Dermis microvascular lymphatic vessel endothelial cell (primary cell): ENCODE measurements around the gene APBA2. TPM values are rescaled to one million over a fixed set of nuclear protein-coding genes. Genes with fewer than 3 reads are reported as not detected.
A peak's percentile ranks its signal among the peaks of the same experiment; 100 is the strongest.

ENCODE experiments used
- DNase-seq, 2 donors: peaks; one replicate each; pipeline versions ENCODE4 v3.0.0 to v3.0.0-alpha.2; 2010; ENCODE audit warnings: low read depth in 2 of 2
- total RNA-seq: library from RNA; depleted of rRNA; stranded (reverse); fragments of >200 nt; gene quantifications from 2 replicates; pipeline ENCODE4 v1.2.1, GENCODE V29; 2014

Gene APBA2
- total RNA-seq, 1 donor from 2014 or later = 22.7 TPM

- DNase-seq = peak in 1 of 2 donors; percentile 23
Observed at GRCh38 chr15:29115093-29115991, 229.6 kb downstream of the APBA2 start.

GRCh38 chr15:29116970-29117700 lies 231.4 kb downstream of the APBA2 start:
- DNase-seq = no peak

- DNase-seq = no peak
Observed at GRCh38 chr15:29117778-29118177, 232.0 kb downstream of the APBA2 start.

- no peak for DNase-seq
Observed at GRCh38 chr15:29119847-29120246, 234.1 kb downstream of the APBA2 start.

- no peak for DNase-seq
Observed at GRCh38 chr15:29120593-29121368, 235.0 kb downstream of the APBA2 start.

- no peak for DNase-seq
Observed at GRCh38 chr15:29121369-29121656, 235.5 kb downstream of the APBA2 start.

GRCh38 chr15:29121907-29122306 lies 236.1 kb downstream of the APBA2 start:
- no peak for DNase-seq

GRCh38 chr15:29122506-29122905 lies 236.7 kb downstream of the APBA2 start:
- no peak for DNase-seq

- DNase-seq = no peak
Observed at GRCh38 chr15:29123171-29123570, 237.4 kb downstream of the APBA2 start.

- no peak for DNase-seq
Observed at GRCh38 chr15:29123991-29124390, 238.2 kb downstream of the APBA2 start.

GRCh38 chr15:29124581-29125381 lies 239.0 kb downstream of the APBA2 start:
- no peak for DNase-seq

GRCh38 chr15:29125382-29126207 lies 239.8 kb downstream of the APBA2 start:
- DNase-seq = no peak

GRCh38 chr15:29126208-29126536 lies 240.4 kb downstream of the APBA2 start:
- DNase-seq = no peak

GRCh38 chr15:29126821-29127461 lies 241.2 kb downstream of the APBA2 start:
- no peak for DNase-seq

- no peak for DNase-seq
Observed at GRCh38 chr15:29127506-29128430, 242.0 kb downstream of the APBA2 start.

- DNase-seq = no peak
Observed at GRCh38 chr15:29128671-29129070, 242.9 kb downstream of the APBA2 start.

- DNase-seq = no peak
Observed at GRCh38 chr15:29129221-29129620, 243.4 kb downstream of the APBA2 start.

- DNase-seq = no peak
Observed at GRCh38 chr15:29129926-29130325, 244.2 kb downstream of the APBA2 start.

GRCh38 chr15:29130476-29130875 lies 244.7 kb downstream of the APBA2 start:
- no peak for DNase-seq
